ENCODE measurements around the gene EPDR1.

GRCh38 chr7:37956791-37957190 is 36.4 kb downstream of the EPDR1 start:
- no peak for TF ChIP-seq CTCF (conservative IDR thresholded peaks at IDR 0.05; ENCODE audit: low read length)
- no peak for TF ChIP-seq EZH2phosphoT487 (IDR thresholded peaks at IDR 0.05; ENCODE audit: borderline replicate concordance)

All from Loucy (cell line).